ENCODE results near the gene ERGIC1.
A peak's percentile ranks its signal among the peaks of the same experiment; 100 is the strongest.

ERGIC1 gene

GRCh38 chr5:172868924-172869591 lies 35.0 kb downstream of the ERGIC1 start:
- peak; percentile 87 for DNase-seq
- in situ Hi-C loops (cut with HindIII; ENCODE audit: low pct_ligation_motif_present, low pct_unique_long_range_greater_than_20kb, low sequenced_read_pairs) = no loop called here

GRCh38 chr5:172869691-172870090 lies 35.6 kb downstream of the ERGIC1 start:
- DNase-seq = peak; percentile 22
- in situ Hi-C loops (cut with HindIII; ENCODE audit: low pct_ligation_motif_present, low pct_unique_long_range_greater_than_20kb, low sequenced_read_pairs) = no loop called here

- in situ Hi-C loops (cut with HindIII; ENCODE audit: low pct_ligation_motif_present, low pct_unique_long_range_greater_than_20kb, low sequenced_read_pairs) = no loop called here
- DNase-seq = peak; percentile 90
Observed at GRCh38 chr5:172870291-172870714, 36.3 kb downstream of the ERGIC1 start.

GRCh38 chr5:172870715-172871461 lies 36.8 kb downstream of the ERGIC1 start:
- in situ Hi-C loops (cut with HindIII; ENCODE audit: low pct_ligation_motif_present, low pct_unique_long_range_greater_than_20kb, low sequenced_read_pairs) = no loop called here

DNA sequence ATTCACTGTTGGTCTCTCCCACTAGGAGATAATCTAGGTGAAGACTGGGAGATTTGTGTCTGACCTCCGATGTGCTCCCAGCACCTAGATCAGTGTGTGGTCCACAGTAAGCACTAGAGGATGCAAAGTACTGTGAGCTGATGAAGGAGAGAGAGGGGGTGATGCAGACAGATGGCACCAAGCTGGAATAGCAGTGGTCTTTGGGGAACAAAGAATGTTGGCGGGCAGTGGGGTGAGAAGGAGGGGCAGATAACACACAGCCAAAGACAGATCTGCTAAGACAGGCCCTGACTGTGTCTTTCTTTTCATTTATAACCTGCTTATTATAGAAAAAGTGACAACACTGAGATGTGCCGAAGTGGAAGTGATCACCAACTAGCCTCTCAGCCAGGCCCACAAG lies 37.5 kb downstream of the ERGIC1 start:
- in situ Hi-C loops (cut with HindIII; ENCODE audit: low pct_ligation_motif_present, low pct_unique_long_range_greater_than_20kb, low sequenced_read_pairs) = no loop called here
- no peak for DNase-seq

More at GRCh38 chr5:172870715-172871461, 36.8 kb downstream of the ERGIC1 start:
- peak; percentile 23 for DNase-seq

DNA sequence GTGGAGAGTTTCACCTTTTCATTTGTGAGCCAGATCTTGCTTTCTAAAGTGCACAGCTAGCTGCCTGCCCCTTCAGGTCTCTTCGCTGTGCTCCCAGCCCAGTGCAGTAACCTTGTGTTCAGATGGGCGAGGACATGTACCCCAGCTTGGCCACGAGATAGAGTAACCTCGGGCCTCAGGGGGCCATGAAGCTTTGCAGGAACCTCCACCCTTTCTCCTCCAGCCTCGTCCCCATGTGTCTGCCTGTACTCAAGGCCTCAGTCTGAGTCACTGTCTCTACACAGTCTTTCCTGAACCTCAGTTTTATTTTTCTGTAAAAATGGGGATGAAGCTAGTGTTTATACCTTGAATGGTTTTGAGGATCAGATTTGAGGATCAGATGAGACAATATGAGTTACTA lies 37.9 kb downstream of the ERGIC1 start:
- DNase-seq = no peak
- in situ Hi-C loops (cut with HindIII; ENCODE audit: low pct_ligation_motif_present, low pct_unique_long_range_greater_than_20kb, low sequenced_read_pairs) = no loop called here

DNA sequence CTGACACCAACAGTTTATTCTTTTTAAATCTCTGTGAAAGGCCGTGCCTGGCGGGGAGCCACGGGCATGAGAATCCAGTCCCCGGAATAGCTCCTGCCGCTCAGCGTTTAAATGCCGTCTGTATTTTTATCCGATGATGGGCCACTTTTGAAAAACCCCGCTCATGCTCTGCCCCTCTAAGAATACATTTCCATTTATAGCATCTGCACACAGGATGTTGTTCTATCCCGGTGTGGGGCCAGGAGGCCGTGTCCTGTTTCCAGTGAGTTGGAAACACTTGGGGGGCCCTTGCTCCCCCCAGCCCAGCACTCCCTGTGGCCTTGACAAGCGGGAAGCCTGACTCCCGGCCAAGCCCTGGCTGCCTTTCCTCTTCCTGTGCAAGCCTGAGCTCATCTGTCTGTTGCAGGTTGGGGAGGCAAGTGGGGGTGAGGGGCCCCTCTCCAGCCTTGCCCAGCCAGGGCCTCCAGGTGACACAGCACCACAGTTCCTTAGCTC lies 39.0 kb downstream of the ERGIC1 start:
- in situ Hi-C loops (cut with HindIII; ENCODE audit: low pct_ligation_motif_present, low pct_unique_long_range_greater_than_20kb, low sequenced_read_pairs) = no loop called here
- DNase-seq = no peak

- DNase-seq = no peak
- in situ Hi-C loops (cut with HindIII; ENCODE audit: low pct_ligation_motif_present, low pct_unique_long_range_greater_than_20kb, low sequenced_read_pairs) = no loop called here
Observed at GRCh38 chr5:172873513-172873912, 39.5 kb downstream of the ERGIC1 start.

GRCh38 chr5:172874647-172875504 lies 40.8 kb downstream of the ERGIC1 start:
- in situ Hi-C loops (cut with HindIII; ENCODE audit: low pct_ligation_motif_present, low pct_unique_long_range_greater_than_20kb, low sequenced_read_pairs) = no loop called here
- no peak for DNase-seq

GRCh38 chr5:172875505-172876279 lies 41.6 kb downstream of the ERGIC1 start:
- in situ Hi-C loops (cut with HindIII; ENCODE audit: low pct_ligation_motif_present, low pct_unique_long_range_greater_than_20kb, low sequenced_read_pairs) = no loop called here
- no peak for DNase-seq

- DNase-seq = no peak
- in situ Hi-C loops (cut with HindIII; ENCODE audit: low pct_ligation_motif_present, low pct_unique_long_range_greater_than_20kb, low sequenced_read_pairs) = no loop called here
Observed at GRCh38 chr5:172876578-172876977, 42.5 kb downstream of the ERGIC1 start.

- no peak for DNase-seq
- in situ Hi-C loops (cut with HindIII; ENCODE audit: low pct_ligation_motif_present, low pct_unique_long_range_greater_than_20kb, low sequenced_read_pairs) = no loop called here
Observed at GRCh38 chr5:172877466-172878260, 43.6 kb downstream of the ERGIC1 start.

- in situ Hi-C loops (cut with HindIII; ENCODE audit: low pct_ligation_motif_present, low pct_unique_long_range_greater_than_20kb, low sequenced_read_pairs) = no loop called here
- no peak for DNase-seq
Observed at GRCh38 chr5:172878585-172878932, 44.5 kb downstream of the ERGIC1 start.

DNA sequence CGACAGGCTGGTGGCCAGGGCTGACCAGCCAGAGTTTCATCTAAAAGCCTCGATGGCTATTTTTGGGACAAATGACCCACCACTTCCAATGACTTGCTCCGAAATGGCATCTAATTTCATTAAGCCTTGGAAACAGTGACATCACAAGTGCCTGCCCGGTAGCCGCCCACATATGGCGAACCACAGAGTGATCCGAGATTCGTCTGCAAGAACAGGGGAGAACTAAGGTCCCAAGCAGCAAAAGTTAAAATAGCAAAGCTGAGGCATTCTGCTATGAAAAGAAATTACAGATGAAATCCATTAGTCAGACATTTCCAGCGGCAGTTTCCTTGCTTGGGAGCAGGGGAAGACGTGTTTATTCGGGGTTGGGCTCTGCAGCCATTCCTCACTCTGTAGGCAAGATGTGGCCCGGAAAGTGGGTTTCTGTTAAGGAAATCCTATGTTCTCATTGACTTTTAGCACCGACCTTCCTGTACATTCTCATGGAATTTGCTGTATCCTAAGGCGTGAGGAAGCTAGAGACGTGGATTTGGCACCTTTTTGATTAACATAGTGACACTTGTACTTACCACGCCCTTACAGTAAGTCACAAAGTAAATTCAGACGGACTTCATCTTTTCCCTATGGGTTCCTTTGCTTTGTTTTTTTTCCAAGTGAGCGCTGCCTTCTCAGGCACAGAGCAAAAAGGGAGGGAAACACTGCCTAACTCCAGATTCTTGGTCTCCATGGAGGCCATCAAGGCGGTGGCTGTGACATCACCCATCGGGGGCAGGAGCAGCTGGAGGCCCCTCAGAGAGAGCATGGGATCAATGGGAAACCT lies 45.1 kb downstream of the ERGIC1 start:
- no peak for DNase-seq
- in situ Hi-C loops (cut with HindIII; ENCODE audit: low pct_ligation_motif_present, low pct_unique_long_range_greater_than_20kb, low sequenced_read_pairs) = no loop called here

DNA sequence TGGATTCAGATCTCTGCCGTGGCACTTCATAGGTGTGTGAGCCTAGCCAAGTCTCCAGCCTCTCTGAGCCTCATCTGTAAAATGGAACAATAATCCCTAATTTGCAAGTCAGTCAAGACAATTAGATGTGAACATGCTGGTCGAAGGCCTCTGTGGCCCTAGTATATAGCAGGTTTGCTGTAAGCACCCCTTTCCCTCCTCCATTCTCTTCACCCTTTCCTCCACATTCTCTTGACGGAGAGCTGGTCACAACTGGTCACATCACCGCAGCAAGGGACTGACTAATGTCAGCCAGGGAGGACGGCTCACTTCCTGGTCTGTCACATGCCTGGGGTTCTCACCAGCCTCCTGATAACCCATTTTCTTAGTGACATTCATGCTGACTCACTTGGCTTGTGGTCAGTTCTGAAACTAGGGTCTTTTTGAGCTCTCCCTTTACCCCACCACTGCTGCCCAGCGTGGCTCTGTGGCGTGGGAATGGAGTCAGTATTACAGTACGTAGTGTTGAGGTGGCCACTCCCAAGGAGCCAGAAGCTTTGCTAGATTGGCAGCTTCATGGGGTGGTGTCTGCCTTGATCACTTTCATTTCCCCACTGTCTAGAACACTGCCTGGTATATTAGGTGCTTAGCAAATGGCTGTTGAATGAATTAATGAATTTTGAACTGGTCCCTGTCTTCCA lies 47.8 kb downstream of the ERGIC1 start:
- DNase-seq = no peak
- in situ Hi-C loops (cut with HindIII; ENCODE audit: low pct_ligation_motif_present, low pct_unique_long_range_greater_than_20kb, low sequenced_read_pairs) = no loop called here

DNA sequence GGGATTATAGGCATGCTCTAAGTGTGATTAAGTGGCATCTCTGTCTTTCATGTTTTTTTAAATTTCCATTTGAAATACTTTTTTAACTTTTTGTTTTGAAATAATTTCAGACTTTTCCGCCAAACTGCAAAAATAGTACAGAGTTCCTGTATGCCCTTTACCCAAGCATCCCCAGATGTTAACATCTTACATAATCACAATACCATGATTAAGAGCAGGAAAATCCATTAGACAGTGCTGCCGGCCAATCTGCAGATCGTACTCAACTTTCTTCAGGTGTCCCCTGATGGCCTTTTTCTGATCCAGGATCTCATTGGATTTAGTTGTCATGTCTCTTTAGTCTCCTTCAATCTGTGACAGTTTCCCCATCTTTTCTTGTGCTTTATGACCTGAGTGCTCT lies 49.0 kb downstream of the ERGIC1 start:
- in situ Hi-C loops (cut with HindIII; ENCODE audit: low pct_ligation_motif_present, low pct_unique_long_range_greater_than_20kb, low sequenced_read_pairs) = no loop called here
- DNase-seq = no peak

All from ACHN (cell line).